Osteoblast (primary cell): ENCODE results near the gene CAPS2. TPM values are rescaled to one million over a fixed set of nuclear protein-coding genes. Genes with fewer than 3 reads are reported as not detected.
A peak's percentile ranks its signal among the peaks of the same experiment; 100 is the strongest.

Source experiments
- DNase-seq: peaks from one replicate; pipeline ENCODE4 v3.0.0; 2011; ENCODE audit warnings: low spot score, mixed read lengths; ENCODE audit not compliant: insufficient read length; ENCODE audit errors: missing footprints
- H2AFZ ChIP-seq: 2 replicates; pipeline ENCODE4 v1.6.0; 2011; ENCODE audit warnings: mild to moderate bottlenecking, low read length
- H3K27ac ChIP-seq: 2 replicates; pipeline ENCODE4 v1.5.1; 2011; ENCODE audit warnings: mild to moderate bottlenecking, low read depth, low read length, moderate library complexity
- H3K27me3 ChIP-seq: 2 replicates; pipeline ENCODE4 v1.6.0; 2012; ENCODE audit warnings: mild to moderate bottlenecking, control low read depth, inconsistent platforms, low read length, moderate library complexity; ENCODE audit not compliant: insufficient read depth
- H3K36me3 ChIP-seq: 2 replicates; pipeline ENCODE4 v1.5.1; 2011; ENCODE audit warnings: mild to moderate bottlenecking, low read length, control low read depth, moderate library complexity; ENCODE audit not compliant: insufficient read depth
- H3K4me1 ChIP-seq: 2 replicates; pipeline ENCODE4 v1.5.1; 2011; ENCODE audit warnings: mild to moderate bottlenecking, low read length, control low read depth, moderate library complexity; ENCODE audit not compliant: insufficient read depth
- H3K4me2 ChIP-seq: 2 replicates; pipeline ENCODE4 v1.6.0; 2011; ENCODE audit warnings: mild to moderate bottlenecking, low read length; ENCODE audit not compliant: insufficient read depth
- H3K4me3 ChIP-seq: fragments of 200-600 bp; sonication (generic); 3 replicates; pipeline ENCODE4 v1.5.1; 2012; ENCODE audit warnings: mild to moderate bottlenecking, low read length, inconsistent platforms; ENCODE audit not compliant: insufficient read depth
- H3K79me2 ChIP-seq: 2 replicates; pipeline ENCODE4 v1.6.0; 2012; ENCODE audit warnings: mild to moderate bottlenecking, low read length, control low read depth, inconsistent platforms; ENCODE audit not compliant: insufficient read depth
- H3K9me3 ChIP-seq: 2 replicates; pipeline ENCODE4 v1.5.1; 2011; ENCODE audit warnings: low read depth, low read length, control low read depth
- H4K20me1 ChIP-seq: 2 replicates; pipeline ENCODE4 v1.6.0; 2012; ENCODE audit warnings: mild to moderate bottlenecking, low read length, control low read depth; ENCODE audit not compliant: insufficient read depth
- CTCF ChIP-seq: IDR thresholded peaks from 2 replicates; pipeline ENCODE4 v1.5.1; 2011; ENCODE audit warnings: mild to moderate bottlenecking, low read depth, low read length, moderate library complexity; ENCODE audit errors: extremely low read depth
- total RNA-seq: library from RNA; depleted of rRNA; stranded (reverse); fragments of >200 nt; gene quantifications from 2 replicates; pipeline ENCODE4 v1.2.3, GENCODE V29; 2012

CAPS2 gene
- total RNA-seq, 1 donor: 10.5 TPM

- no peaks in the 10 kb centered on the region for H4K20me1 ChIP-seq
- H3K27ac ChIP-seq: no peak overlapping the region
- no peaks in the 10 kb centered on the region for H3K79me2 ChIP-seq
- no peaks in the 10 kb centered on the region for H3K4me1 ChIP-seq
- no peaks in the 10 kb centered on the region for H3K9me3 ChIP-seq
- TF ChIP-seq CTCF: peak; percentile 52
- peak overlapping the region; percentile 37 for H2AFZ ChIP-seq
- H3K27me3 ChIP-seq: no peaks in the 10 kb centered on the region
- no peak overlapping the region for H3K4me3 ChIP-seq
- no peak for DNase-seq
- H3K4me2 ChIP-seq: peak overlapping the region; percentile 24
- no peaks in the 10 kb centered on the region for H3K36me3 ChIP-seq
Measured at GRCh38 chr12:75289753-75290152, 40.4 kb downstream of the CAPS2 start.

GRCh38 chr12:75288860-75289259 is 41.3 kb downstream of the CAPS2 start:
- Histone ChIP-seq H3K36me3 (no peaks in the 10 kb centered on the region), H4K20me1 (no peaks in the 10 kb centered on the region), H2AFZ (no peak overlapping the region), H3K4me2 (no peak overlapping the region), H3K79me2 (no peaks in the 10 kb centered on the region), H3K27ac (no peak overlapping the region), H3K4me3 (no peak overlapping the region), H3K9me3 (no peaks in the 10 kb centered on the region), H3K4me1 (no peaks in the 10 kb centered on the region), H3K27me3 (no peaks in the 10 kb centered on the region)
- no peak for DNase-seq
- TF ChIP-seq CTCF: no peak

DNA sequence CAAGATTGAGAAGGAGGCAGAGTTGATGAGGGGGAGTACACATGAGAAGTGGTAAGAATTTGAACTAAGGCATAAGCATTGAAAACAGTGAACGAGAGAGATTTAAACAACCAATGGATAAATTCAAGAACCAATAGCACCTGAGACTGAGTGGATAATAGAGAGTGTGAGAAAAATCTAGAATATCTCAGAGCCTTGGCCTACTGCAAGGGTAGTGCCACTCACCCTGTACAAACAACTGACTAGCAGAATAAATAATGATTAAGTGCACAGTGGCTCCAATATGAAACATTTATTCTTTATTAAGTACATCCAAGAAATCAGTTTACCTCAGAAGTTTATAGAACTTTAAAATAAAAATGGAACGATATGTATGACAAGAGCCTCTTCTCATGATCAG is 54.4 kb downstream of the CAPS2 start:
- Histone ChIP-seq H3K4me3 (no peak overlapping the region), H3K9me3 (no peaks in the 10 kb centered on the region), H2AFZ (no peak overlapping the region), H4K20me1 (no peaks in the 10 kb centered on the region), H3K27ac (no peak overlapping the region), H3K27me3 (no peaks in the 10 kb centered on the region), H3K79me2 (no peaks in the 10 kb centered on the region), H3K4me1 (no peaks in the 10 kb centered on the region), H3K36me3 (no peaks in the 10 kb centered on the region), H3K4me2 (no peak overlapping the region)
- no peak for TF ChIP-seq CTCF
- no peak for DNase-seq

DNA sequence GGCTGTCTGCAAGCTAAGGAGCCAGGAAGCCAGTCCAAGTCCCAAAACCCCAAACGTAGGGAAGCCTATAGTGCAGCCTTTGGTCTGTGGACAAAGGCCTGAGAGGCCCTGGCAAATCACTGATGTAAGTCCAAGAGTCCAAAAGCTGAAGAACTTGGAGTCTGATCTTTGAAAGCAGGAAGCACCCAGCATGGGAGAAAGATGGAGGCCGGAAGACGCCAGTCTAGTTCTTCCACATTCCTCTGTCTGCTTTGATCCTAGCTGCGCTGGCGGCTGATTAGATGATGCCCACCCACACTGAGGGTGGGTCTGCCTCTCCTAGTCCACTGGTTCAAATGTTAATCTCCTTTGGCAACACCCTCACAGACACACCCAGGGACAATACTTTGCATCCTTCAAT is 58.5 kb downstream of the CAPS2 start:
- Histone ChIP-seq H3K9me3 (no peaks in the 10 kb centered on the region), H3K27me3 (no peaks in the 10 kb centered on the region), H3K79me2 (no peaks in the 10 kb centered on the region), H3K36me3 (no peaks in the 10 kb centered on the region), H2AFZ (no peak overlapping the region), H4K20me1 (no peaks in the 10 kb centered on the region), H3K27ac (no peak overlapping the region), H3K4me1 (no peaks in the 10 kb centered on the region), H3K4me2 (no peak overlapping the region), H3K4me3 (no peak overlapping the region)
- TF ChIP-seq CTCF: no peak
- DNase-seq: no peak
